ENCODE results near the gene SLC38A10. TPM values are rescaled to one million over a fixed set of nuclear protein-coding genes. Genes with fewer than 3 reads are reported as not detected.

The SLC38A10 gene
- total RNA-seq, 1 experiment from 2014 or later = 43.8 TPM

GRCh38 chr17:81271226-81271625 lies 23.9 kb downstream of the SLC38A10 start:
- Histone ChIP-seq H4K5ac (ENCODE audit: insufficient read length, low read depth, low read length) (no peak overlapping the region), H3K9me3 (ENCODE audit: control insufficient read depth, low read depth, low read length) (no peaks in the 10 kb centered on the region), H2BK12ac (ENCODE audit: insufficient read length, low read depth, low read length) (no peak overlapping the region), H3K56ac (ENCODE audit: insufficient read length, low read depth, low read length) (no peak overlapping the region), H4K91ac (ENCODE audit: insufficient read length, low read depth, low read length) (no peak overlapping the region), H3K23ac (ENCODE audit: insufficient read length, low read depth, low read length) (no peak overlapping the region), H3K27ac (ENCODE audit: insufficient read length, low read depth, low read length) (no peak overlapping the region), H3K18ac (ENCODE audit: insufficient read length, low read depth, low read length) (no peak overlapping the region), H3K23me2 (ENCODE audit: insufficient read length, low read depth, low read length, poor library complexity, severe bottlenecking) (peaks cover 2% of the 10 kb centered on the region), H4K8ac (replicated peaks; ENCODE audit: insufficient read length, low read depth, low read length) (no peak overlapping the region), H2AK5ac (ENCODE audit: insufficient read length, low read length) (no peak overlapping the region), H3K79me1 (ENCODE audit: insufficient read depth, low read depth, low read length, poor library complexity, severe bottlenecking) (no peaks in the 10 kb centered on the region), H2BK15ac (ENCODE audit: low read depth, low read length) (no peak overlapping the region), H3T11ph (ENCODE audit: low read length) (no peak overlapping the region), H3K9ac (ENCODE audit: extremely low read depth, insufficient read length, low read length) (no peak overlapping the region), H2BK20ac (ENCODE audit: low read depth, low read length, poor library complexity, severe bottlenecking) (no peak overlapping the region), H2AFZ (ENCODE audit: low read length) (no peak overlapping the region), H2BK120ac (ENCODE audit: low read depth, low read length, poor library complexity, severe bottlenecking) (no peak overlapping the region), H4K20me1 (ENCODE audit: control insufficient read depth, insufficient read depth, insufficient read length) (no peaks in the 10 kb centered on the region), H3K79me2 (ENCODE audit: insufficient read depth, low read length) (no peaks in the 10 kb centered on the region), H3K4ac (ENCODE audit: low read depth, low read length) (no peak overlapping the region), H3K14ac (ENCODE audit: insufficient read depth, low read length) (no peak overlapping the region), H3K4me2 (ENCODE audit: insufficient read depth, insufficient read length, low read length) (no peak overlapping the region), H3K4me1 (ENCODE audit: insufficient read depth, low read length) (no peaks in the 10 kb centered on the region), H2BK5ac (ENCODE audit: insufficient read length, low read length) (no peak overlapping the region), H3K27me3 (ENCODE audit: insufficient read depth, low read length) (no peaks in the 10 kb centered on the region)
- H3K9me3 Mint-ChIP-seq = no peaks in the 10 kb centered on the region
- no peaks in the 10 kb centered on the region for H3K4me1 Mint-ChIP-seq
- no peaks in the 10 kb centered on the region for H3K27me3 Mint-ChIP-seq (ENCODE audit: low read depth)
- H3K27ac Mint-ChIP-seq = no peak overlapping the region
- TF ChIP-seq CTCF (conservative IDR thresholded peaks at IDR 0.05) = no peak
- no CpG with 5 or more reads among the region's 12 CpGs for WGBS (ENCODE audit: extremely low coverage, insufficient read length, low lambda C conversion rate)
- DNase-seq = no peak
- no peak overlapping the region for H3K4me3 Mint-ChIP-seq
- peaks cover 15 to 61% (median 51%) of the 10 kb centered on the region in 3 experiments for H3K36me3 Mint-ChIP-seq (ENCODE audit: insufficient read depth in 1 of 3, low read depth in 3 of 3)

Data from H9 (cell line).